Stimulated activated CD8-positive, alpha-beta memory T cell treated with anti-CD3 and anti-CD28 coated beads, Interleukin-4, amount 100 ng/mL, for 1 hour (primary cell): ENCODE results near the gene BICRA.
"Not testable (repeated sequence)": the region's sequence is repeated elsewhere in the genome, so short reads cannot be mapped to it uniquely, and the experiment has no call there.

Experiments
- DNase-seq, 2 donors: peaks; one replicate each; pipeline ENCODE4 v3.0.0-alpha.2; 2020; ENCODE audit warnings: low read depth in 2 of 2, low spot score in 1 of 2

BICRA gene

DNA sequence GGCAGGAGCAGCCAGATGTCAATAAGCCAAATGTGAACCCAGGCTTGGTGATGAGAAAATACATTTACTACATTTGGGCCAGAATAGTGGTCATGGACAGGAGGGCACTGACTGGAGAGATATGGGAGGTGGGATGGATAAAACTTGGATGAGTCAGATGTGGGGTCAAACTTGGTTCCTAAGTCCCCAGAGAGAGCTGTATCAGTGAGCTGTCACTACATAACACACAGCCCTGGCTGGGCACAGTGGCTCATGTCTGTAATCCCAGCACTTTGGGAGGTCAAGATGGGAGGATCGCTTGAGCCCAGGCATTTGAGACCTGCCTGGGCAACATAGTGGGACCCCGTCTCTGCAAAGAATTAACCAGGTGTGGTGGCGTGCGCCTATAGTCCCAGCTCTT is 52.7 kb downstream of the BICRA start:
- no peak for DNase-seq

DNA sequence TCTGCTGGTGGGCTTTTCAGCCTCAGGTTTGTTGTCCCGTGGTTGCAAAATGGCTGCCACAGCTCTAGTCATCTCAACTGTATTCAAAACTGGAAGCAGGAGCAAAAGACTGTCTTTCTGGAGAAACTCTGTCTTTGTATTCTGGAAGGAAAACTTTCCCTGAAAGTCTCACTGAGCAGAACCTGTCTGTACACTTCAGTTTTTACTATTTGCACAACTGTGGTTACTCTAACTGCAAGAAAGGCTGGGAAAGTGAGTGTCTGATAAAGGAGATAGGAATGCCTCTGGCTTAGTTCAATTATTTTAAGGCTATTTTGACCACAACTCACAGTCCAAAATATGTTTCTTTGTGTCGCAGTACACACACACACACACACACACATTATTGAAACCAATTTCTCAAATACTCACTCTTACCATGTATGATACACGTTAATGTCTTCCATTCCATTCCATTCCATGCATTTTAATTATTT is 54.5 kb downstream of the BICRA start:
- no peak for DNase-seq

DNA sequence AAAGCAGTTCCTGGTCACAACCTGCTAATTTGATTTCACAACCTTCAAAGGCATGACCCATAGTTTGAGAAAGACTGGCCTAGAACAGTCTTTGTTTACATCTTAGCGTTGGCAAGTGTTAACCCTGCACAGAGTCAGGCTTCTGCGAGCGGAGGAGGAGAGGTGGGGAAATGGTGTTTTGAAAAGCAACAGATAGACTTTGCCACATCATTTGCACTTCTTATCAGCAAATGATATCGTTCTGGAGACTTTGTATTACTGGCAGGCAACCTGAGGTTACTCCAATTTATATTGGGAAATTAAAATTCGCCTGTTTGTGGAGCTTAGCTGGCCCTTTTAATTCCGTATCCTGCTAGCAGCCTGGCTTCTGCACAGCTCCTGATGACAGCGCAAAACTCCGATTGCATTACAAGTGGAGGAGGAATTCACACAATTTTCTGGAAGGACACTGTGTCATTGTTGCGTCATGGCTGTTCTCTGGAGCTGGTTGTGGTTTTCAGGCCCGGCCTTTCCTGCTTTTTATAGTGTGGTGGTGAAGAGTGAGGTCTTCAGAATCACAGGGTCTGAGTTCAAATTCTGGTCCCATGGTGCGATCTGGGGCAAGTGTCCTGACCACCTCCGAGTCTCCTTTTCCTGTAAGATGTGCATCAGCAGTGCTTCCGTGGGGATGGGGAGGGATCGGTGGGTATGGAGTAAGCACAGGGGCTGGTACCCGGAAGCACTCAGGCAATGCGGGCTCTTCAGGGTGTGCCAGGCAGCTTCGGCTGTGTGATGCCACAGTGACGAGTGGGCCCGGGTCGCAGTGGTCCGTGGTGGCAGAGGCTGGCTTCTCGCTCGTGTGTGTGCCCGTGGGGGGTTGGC is 55.2 kb downstream of the BICRA start:
- no peak for DNase-seq

DNA sequence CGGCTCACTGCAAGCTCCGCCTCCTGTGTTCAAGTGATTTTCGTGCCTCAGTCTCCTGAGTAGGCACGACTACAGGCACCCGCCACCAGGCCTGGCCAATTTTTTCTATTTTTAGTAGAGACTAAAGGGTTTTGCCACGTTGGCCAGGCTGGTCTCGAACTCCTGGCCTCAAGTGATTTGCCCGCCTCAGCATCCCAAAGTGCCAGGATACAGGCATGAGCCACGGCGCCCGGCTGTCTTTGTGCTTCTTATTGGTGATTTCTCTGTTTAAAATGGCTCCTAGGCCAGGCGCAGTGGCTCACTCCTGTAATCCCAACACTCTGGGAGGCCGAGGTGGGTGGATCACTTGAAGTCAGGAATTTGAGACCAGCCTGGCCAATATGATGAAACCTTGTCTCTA is 59.6 kb downstream of the BICRA start:
- DNase-seq, result not testable (repeated sequence)

GRCh38 chr19:47670736-47671135 is 61.8 kb downstream of the BICRA start:
- no peak for DNase-seq

DNA sequence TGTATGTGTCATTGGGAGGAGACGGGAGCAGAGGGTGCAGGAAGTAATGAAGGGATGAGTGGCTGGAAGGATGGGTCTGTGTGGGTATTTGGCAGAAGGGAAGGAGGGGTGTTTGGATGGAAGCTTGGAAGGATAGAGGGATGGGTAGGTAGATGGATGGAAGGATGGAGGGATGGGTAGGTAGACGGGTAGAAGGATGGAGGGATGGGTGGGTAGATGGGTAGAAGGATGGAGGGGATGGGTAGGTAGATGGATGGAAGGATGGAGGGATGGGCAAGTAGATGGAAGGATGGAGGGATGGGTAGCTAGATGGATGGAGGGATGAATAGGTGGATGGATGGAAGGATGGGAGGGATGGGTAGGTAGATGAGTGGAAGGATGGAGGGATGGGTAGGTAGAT is 62.6 kb downstream of the BICRA start:
- no peak for DNase-seq

- DNase-seq, result no peak
Measured at GRCh38 chr19:47673426-47673825, 64.5 kb downstream of the BICRA start.

DNA sequence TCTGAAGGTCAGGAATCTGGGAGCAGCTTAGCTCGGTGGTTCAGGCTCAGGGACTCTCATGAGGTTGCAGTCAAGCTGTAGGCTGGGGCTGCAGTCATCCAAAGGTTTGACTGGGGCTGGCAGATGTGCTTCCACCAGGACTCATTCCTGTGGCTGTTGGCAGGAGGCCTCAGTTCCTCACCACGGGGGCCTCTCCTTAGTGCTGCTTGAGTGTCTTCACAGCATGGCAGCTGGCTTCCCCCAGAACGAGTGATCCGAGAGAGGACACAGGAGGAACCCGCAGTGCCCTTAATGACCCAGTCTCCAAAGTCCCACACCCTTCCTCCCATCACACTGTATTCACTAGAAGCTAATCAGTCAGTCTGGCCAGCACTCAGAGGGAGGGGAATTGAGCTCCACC is 65.6 kb downstream of the BICRA start:
- no peak for DNase-seq

DNA sequence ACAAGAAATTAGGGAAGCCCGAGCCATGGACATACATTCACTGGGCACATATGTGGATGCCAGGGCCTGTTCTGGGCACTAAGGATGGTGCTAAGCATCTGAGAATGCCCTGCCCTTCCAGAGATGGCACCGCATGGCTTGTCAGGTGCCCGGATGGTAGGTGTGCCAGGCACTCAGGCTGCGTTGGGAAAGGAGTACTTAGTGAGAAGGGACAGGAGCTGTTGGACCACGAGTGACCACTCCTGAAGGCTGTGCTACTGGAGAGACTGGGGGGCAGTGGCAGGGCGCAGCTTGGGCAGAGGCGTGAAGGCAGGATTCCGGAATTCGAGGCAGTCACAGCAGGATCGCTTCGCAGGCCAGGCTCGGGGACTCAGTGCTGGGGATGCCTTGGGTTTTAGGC is 66.3 kb downstream of the BICRA start:
- no peak for DNase-seq

- DNase-seq, result no peak
Measured at GRCh38 chr19:47675859-47676258, 66.9 kb downstream of the BICRA start.

GRCh38 chr19:47676811-47677210 is 67.9 kb downstream of the BICRA start:
- DNase-seq, result no peak

GRCh38 chr19:47679251-47679900 is 70.4 kb downstream of the BICRA start:
- DNase-seq, result no peak

DNA sequence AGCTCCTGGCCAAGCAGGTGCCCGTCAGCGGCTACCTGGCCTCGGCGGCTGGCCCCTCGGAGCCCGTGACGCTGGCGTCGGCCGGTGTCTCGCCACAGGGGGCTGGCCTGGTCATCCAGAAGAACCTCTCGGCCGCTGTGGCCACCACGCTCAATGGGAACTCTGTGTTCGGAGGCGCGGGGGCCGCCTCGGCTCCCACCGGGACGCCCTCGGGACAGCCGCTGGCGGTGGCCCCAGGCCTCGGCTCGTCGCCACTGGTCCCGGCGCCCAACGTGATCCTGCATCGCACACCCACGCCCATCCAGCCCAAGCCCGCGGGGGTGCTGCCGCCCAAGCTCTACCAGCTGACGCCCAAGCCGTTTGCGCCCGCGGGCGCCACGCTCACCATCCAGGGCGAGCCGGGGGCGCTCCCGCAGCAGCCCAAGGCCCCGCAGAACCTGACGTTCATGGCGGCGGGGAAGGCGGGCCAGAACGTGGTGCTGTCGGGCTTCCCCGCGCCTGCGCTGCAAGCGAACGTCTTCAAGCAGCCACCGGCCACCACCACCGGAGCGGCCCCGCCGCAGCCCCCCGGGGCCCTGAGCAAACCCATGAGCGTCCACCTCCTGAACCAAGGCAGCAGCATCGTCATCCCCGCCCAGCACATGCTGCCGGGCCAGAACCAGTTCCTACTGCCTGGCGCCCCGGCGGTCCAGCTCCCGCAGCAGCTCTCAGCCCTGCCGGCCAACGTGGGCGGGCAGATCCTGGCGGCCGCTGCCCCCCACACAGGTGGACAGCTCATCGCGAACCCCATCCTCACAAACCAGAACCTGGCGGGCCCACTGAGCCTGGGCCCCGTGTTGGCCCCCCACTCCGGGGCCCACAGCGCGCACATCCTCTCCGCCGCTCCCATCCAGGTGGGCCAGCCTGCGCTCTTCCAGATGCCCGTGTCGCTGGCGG is 71.3 kb downstream of the BICRA start:
- no peak for DNase-seq

DNA sequence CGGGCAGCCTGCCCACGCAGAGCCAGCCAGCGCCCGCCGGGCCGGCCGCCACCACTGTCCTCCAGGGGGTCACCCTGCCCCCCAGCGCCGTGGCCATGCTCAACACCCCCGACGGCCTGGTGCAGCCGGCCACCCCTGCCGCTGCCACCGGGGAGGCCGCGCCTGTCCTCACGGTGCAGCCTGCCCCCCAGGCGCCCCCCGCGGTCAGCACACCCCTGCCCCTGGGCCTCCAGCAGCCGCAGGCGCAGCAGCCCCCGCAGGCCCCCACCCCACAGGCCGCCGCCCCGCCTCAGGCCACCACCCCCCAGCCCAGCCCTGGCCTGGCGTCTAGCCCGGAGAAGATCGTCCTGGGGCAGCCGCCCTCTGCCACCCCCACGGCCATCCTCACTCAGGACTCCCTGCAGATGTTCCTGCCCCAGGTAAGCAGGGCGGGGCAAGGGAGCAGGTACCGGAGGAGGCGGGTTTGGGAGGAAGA is 72.0 kb downstream of the BICRA start:
- no peak for DNase-seq

DNA sequence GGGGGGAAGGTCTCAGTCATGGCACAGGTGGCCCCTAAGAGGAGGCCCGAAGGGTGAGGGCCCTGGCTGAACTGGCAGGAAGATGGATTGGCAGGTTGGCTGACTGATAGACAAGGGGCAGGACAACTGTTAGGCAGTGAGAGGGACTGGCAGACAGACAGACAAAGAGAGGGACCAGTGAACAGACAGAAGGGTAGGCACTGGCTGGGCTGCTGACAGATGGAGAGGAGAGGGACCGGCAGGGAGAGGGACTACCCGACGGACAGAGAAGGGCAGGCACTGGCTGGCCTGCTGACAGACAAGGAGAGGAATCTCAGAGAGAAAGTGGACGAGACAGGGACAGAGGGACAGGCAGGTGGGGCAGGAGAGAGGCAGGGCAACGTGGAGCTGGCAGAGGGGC is 72.5 kb downstream of the BICRA start:
- no peak for DNase-seq

DNA sequence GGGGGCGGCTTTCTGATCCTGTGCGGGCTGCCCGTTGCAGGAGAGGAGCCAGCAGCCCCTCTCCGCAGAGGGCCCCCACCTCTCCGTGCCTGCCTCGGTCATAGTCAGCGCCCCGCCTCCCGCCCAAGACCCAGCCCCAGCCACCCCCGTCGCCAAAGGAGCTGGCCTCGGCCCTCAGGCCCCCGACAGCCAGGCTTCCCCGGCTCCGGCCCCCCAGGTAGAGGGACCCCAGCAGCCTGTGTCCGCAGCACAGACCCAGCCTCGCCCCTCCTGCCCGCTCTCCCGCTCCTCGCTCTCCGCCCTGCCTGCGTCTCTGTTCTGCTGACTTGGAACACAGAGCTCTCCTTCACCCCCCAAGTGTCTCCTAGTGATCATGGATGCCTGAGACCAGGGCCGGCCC is 73.0 kb downstream of the BICRA start:
- no peak for DNase-seq

- no peak for DNase-seq
Measured at GRCh38 chr19:47682939-47683338, 74.0 kb downstream of the BICRA start.

GRCh38 chr19:47686679-47687450 is 77.9 kb downstream of the BICRA start:
- DNase-seq, result no peak

- no peak for DNase-seq
Measured at GRCh38 chr19:47687906-47688305, 79.0 kb downstream of the BICRA start.

- no peak for DNase-seq
Measured at GRCh38 chr19:47691090-47691489, 82.2 kb downstream of the BICRA start.

DNA sequence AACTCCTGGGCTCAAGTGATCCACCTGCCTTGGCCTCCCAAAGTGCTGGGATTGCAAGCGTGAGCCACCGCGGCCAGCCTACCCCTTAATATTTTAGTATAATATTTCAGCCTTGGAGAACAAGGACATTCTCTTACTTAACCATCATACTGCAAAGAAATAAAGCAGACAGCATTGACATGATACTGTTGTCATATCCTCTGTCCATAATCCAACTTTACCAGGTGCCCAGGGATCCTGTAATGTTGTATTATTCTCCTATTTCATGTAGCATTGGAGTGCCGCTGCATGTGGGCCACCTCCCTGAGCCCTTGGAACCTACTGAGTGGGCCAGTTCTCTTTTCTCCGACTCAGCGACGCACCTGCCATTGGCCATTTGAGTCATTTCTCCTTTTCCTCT is 82.8 kb downstream of the BICRA start:
- DNase-seq, result no peak
